Measurements from ENCODE around the gene CDK6. TPM values are rescaled to one million over a fixed set of nuclear protein-coding genes. Genes with fewer than 3 reads are reported as not detected.

Gene CDK6
- total and polyA plus RNA-seq, 2 of the 8 experiments (the other 6 are each of a cell fraction or from before 2014, with no cell fraction given) = 5.9 to 18.9 TPM

- TF ChIP-seq CHD7 (IDR thresholded peaks at IDR 0.05; ENCODE audit: insufficient replicate concordance, low read length) = no peak
- no peak for TF ChIP-seq GTF2F1 (IDR thresholded peaks at IDR 0.05; ENCODE audit: borderline replicate concordance, low read depth, low read length)
- TF ChIP-seq KDM1A (IDR thresholded peaks at IDR 0.05; ENCODE audit: borderline replicate concordance, low read length) = no peak
- no peak for TF ChIP-seq MAX (IDR thresholded peaks at IDR 0.05)
- no peak for TF ChIP-seq HDAC2 (IDR thresholded peaks at IDR 0.05; ENCODE audit: borderline replicate concordance in 1 of 2, low read depth in 2 of 2, low read length in 2 of 2)
- no peak for TF ChIP-seq KDM5A (IDR thresholded peaks at IDR 0.05; ENCODE audit: low read length)
These were observed 179.0 kb downstream of the CDK6 start (continued) for GRCh38 chr7:92657391-92657790.

All from H1 (cell line).